Esophagus squamous epithelium (tissue), 4 donors: ENCODE measurements around the gene AGRP.

Experiments used
- CTCF ChIP-seq, 6 experiments: fragments of 450-650 bp in 4 of 6; fragments of 200-600 bp in 2 of 6; sonication (generic) in 2 of 6; IDR thresholded peaks; one replicate each; pipeline ENCODE4 v1.5.1; 2016 to 2019; ENCODE audit warnings: antibody characterized with exemption in 6 of 6, mild to moderate bottlenecking in 4 of 6, moderate library complexity in 4 of 6
- POLR2A ChIP-seq, 4 donors: fragments of 450-650 bp; IDR thresholded peaks; one replicate each; pipeline ENCODE4 v1.6.1; 2017; ENCODE audit warnings: antibody characterized with exemption in 4 of 4, mild to moderate bottlenecking in 4 of 4, moderate library complexity in 3 of 4

GRCh38 chr16:67517661-67518423 is 34.5 kb upstream of the AGRP start:
- TF ChIP-seq CTCF (IDR thresholded peaks at IDR 0.05) (no peak), POLR2A (IDR thresholded peaks at IDR 0.05) (peak in 1 of 4 donors; percentile 24)
